DOHH2 (cell line): ENCODE data around the gene SLC35B2.

Source experiments
- H3F3A ChIP-seq: fragments of 200-600 bp; sonication (generic), shearing (Covaris generic); 2 replicates; pipeline ENCODE4 v1.6.0; 2016; ENCODE audit warnings: antibody characterized with exemption, mild to moderate bottlenecking; ENCODE audit not compliant: control insufficient read depth, insufficient read depth
- H3K27ac ChIP-seq: fragments of 200-600 bp; sonication (generic); 2 replicates; pipeline ENCODE4 v1.5.1; 2014; ENCODE audit warnings: low read depth, mild to moderate bottlenecking, low read length, moderate library complexity
- H3K27me3 ChIP-seq: fragments of 200-600 bp; sonication (generic); 2 replicates; pipeline ENCODE4 v1.6.1; 2014; ENCODE audit warnings: mild to moderate bottlenecking, low read length, mixed read lengths; ENCODE audit not compliant: control insufficient read depth
- H3K36me3 ChIP-seq: fragments of 200-600 bp; sonication (generic); 2 replicates; pipeline ENCODE4 v1.6.1; 2014; ENCODE audit warnings: mild to moderate bottlenecking, low read length, moderate library complexity, mixed read lengths; ENCODE audit not compliant: control insufficient read depth
- H3K4me1 ChIP-seq: fragments of 200-600 bp; sonication (generic); 2 replicates; pipeline ENCODE4 v1.6.1; 2014; ENCODE audit warnings: mild to moderate bottlenecking, low read length, mixed read lengths; ENCODE audit not compliant: control insufficient read depth
- H3K4me2 ChIP-seq: fragments of 200-600 bp; sonication (generic); 2 replicates; pipeline ENCODE4 v1.6.0; 2014; ENCODE audit warnings: mild to moderate bottlenecking, low read length, moderate library complexity
- H3K4me3 ChIP-seq: fragments of 200-600 bp; sonication (generic); 2 replicates; pipeline ENCODE4 v1.5.1; 2014; ENCODE audit warnings: mild to moderate bottlenecking, low read length, mixed read lengths
- H3K79me2 ChIP-seq: fragments of 200-600 bp; sonication (generic); 2 replicates; pipeline ENCODE4 v1.6.1; 2014; ENCODE audit warnings: mild to moderate bottlenecking, low read length, mixed read lengths; ENCODE audit not compliant: control insufficient read depth
- H3K9me2 ChIP-seq: fragments of 200-600 bp; sonication (generic); replicated peaks from 2 replicates; pipeline ENCODE4 v1.6.1; 2014; ENCODE audit warnings: mild to moderate bottlenecking, low read length, mixed read lengths; ENCODE audit not compliant: control insufficient read depth
- H3K9me3 ChIP-seq: fragments of 200-600 bp; sonication (generic); 2 replicates; pipeline ENCODE4 v1.6.1; 2014; ENCODE audit warnings: antibody characterized with exemption, low read length, mixed read lengths; ENCODE audit not compliant: control insufficient read depth, insufficient read depth
- H4K20me1 ChIP-seq: fragments of 200-600 bp; sonication (generic); 2 replicates; pipeline ENCODE4 v1.6.0; 2014; ENCODE audit warnings: low read depth, mild to moderate bottlenecking, antibody characterized with exemption, low read length, moderate library complexity; ENCODE audit not compliant: control insufficient read depth, insufficient read depth
- CTCF ChIP-seq: fragments of 200-600 bp; sonication (generic); IDR thresholded peaks from one replicate; pipeline ENCODE4 v1.5.1; 2014; ENCODE audit warnings: antibody characterized with exemption, mild to moderate bottlenecking, low read depth, low read length; ENCODE audit not compliant: poor library complexity, severe bottlenecking
- EZH2phosphoT487 ChIP-seq: fragments of 200-600 bp; sonication (generic); IDR thresholded peaks from 2 replicates; pipeline ENCODE4 v1.6.1; 2017; ENCODE audit warnings: borderline replicate concordance, mild to moderate bottlenecking, antibody characterized with exemption, low read length, moderate library complexity, mixed read lengths

Gene SLC35B2

GRCh38 chr6:44269921-44270525 is 12.7 kb upstream of the SLC35B2 start, which contains the start of gene TMEM151B:
TSS of gene TMEM151B (plus strand) at chr6:44270450. CDS start at chr6:44270743, 293 bp downstream.
- Histone ChIP-seq H3F3A (peaks cover 13% of the 10 kb centered on the region), H3K9me2 (no peaks in the 10 kb centered on the region), H3K4me1 (peaks cover 37% of the 10 kb centered on the region), H3K79me2 (peaks cover 2% of the 10 kb centered on the region), H3K27ac (no peak within 1 kb of the TSS), H3K4me3 (peak within 1 kb of the TSS; percentile 46), H3K27me3 (peaks cover 55% of the 10 kb centered on the region), H3K36me3 (peaks cover 2% of the 10 kb centered on the region; the same call in 1 of the 2 replicates), H3K9me3 (no peaks in the 10 kb centered on the region), H4K20me1 (no peaks in the 10 kb centered on the region), H3K4me2 (peak within 1 kb of the TSS; percentile 57)
- TF ChIP-seq EZH2phosphoT487: peak; percentile 58; the same call in 1 of the 2 replicates
- no peak for TF ChIP-seq CTCF

- peaks cover 53% of the 10 kb centered on the region for H3K27me3 ChIP-seq
- H3K4me3 ChIP-seq: no peak overlapping the region
Observed at GRCh38 chr6:44269178-44269920, 12.0 kb upstream of the SLC35B2 start.

GRCh38 chr6:44268095-44268628 is 10.8 kb upstream of the SLC35B2 start:
- Histone ChIP-seq H3K9me2 (no peaks in the 10 kb centered on the region), H3K4me3 (no peak overlapping the region), H3K4me2 (no peak overlapping the region), H4K20me1 (no peaks in the 10 kb centered on the region), H3K79me2 (peaks cover 19% of the 10 kb centered on the region), H3K36me3 (peaks cover 16% of the 10 kb centered on the region), H3K4me1 (peaks cover 46% of the 10 kb centered on the region), H3F3A (peaks cover 22% of the 10 kb centered on the region), H3K27ac (no peak overlapping the region), H3K27me3 (peaks cover 45% of the 10 kb centered on the region), H3K9me3 (no peaks in the 10 kb centered on the region)
- TF ChIP-seq EZH2phosphoT487 (no peak), CTCF (peak; percentile 96)

More at GRCh38 chr6:44269178-44269920, 12.0 kb upstream of the SLC35B2 start:
- Histone ChIP-seq H3K9me2 (no peaks in the 10 kb centered on the region), H3K27ac (no peak overlapping the region), H3K4me2 (no peak overlapping the region), H4K20me1 (no peaks in the 10 kb centered on the region), H3K79me2 (peaks cover 8% of the 10 kb centered on the region), H3K4me1 (peaks cover 37% of the 10 kb centered on the region), H3K9me3 (no peaks in the 10 kb centered on the region), H3K36me3 (peaks cover 6% of the 10 kb centered on the region; the same call in 1 of the 2 replicates), H3F3A (peaks cover 17% of the 10 kb centered on the region)
- no peak for TF ChIP-seq EZH2phosphoT487
- no peak for TF ChIP-seq CTCF
